ENCODE results near the gene LBP.

DNA sequence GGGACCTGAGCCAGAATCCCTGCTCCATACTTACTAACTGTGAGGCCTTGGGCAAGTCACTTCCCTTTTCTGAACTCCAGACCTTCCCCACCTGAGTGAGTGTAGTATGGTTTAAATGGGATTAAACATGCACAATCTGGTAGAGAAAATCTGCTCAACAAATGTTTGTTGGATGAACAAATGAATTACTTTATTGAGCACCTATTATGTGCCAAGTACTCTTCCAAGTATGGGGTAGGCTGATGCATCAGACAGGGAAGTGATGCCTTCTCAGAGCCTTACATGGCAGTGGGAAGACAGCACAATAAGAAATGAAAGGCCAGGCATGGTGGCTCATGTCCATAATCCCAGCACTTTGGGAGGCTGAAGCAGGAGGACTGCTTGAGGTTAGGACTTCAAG, 15.0 kb upstream of the LBP start:
- TF ChIP-seq, protein P1, sequence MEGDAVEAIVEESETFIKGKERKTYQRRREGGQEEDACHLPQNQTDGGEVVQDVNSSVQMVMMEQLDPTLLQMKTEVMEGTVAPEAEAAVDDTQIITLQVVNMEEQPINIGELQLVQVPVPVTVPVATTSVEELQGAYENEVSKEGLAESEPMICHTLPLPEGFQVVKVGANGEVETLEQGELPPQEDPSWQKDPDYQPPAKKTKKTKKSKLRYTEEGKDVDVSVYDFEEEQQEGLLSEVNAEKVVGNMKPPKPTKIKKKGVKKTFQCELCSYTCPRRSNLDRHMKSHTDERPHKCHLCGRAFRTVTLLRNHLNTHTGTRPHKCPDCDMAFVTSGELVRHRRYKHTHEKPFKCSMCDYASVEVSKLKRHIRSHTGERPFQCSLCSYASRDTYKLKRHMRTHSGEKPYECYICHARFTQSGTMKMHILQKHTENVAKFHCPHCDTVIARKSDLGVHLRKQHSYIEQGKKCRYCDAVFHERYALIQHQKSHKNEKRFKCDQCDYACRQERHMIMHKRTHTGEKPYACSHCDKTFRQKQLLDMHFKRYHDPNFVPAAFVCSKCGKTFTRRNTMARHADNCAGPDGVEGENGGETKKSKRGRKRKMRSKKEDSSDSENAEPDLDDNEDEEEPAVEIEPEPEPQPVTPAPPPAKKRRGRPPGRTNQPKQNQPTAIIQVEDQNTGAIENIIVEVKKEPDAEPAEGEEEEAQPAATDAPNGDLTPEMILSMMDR (IDR thresholded peaks at IDR 0.05; ENCODE audit: low read length): no peak
- TF ChIP-seq EZH2 (IDR thresholded peaks at IDR 0.05; ENCODE audit: borderline replicate concordance, low read length): no peak

All from OCI-LY1 (cell line).